Endothelial cell of umbilical vein (primary cell): ENCODE results near the gene ACBD6. TPM values are rescaled to one million over a fixed set of nuclear protein-coding genes. Genes with fewer than 3 reads are reported as not detected.

ENCODE experiments used
- BruUV-seq: library from RNA; stranded (reverse); fragments of 400-500 nt; replicated peaks from 2 replicates; lab custom pipeline; 2021; lab: Mats Ljungman, UMichigan
- CTCF ChIA-PET: fragments of 300-600, 350-600 bp; sonication (Branson Sonifier 250); formaldehyde crosslinking; loops from one replicate; lab custom pipeline; 2021; ENCODE audit warnings: antibody characterized with exemption, inconsistent platforms; lab: Charles Lee
- POLR2A ChIA-PET: fragments of 300-600, 350-600 bp; sonication (Branson Sonifier 250); formaldehyde crosslinking; loops from one replicate; lab custom pipeline; 2021; ENCODE audit warnings: antibody characterized with exemption, inconsistent platforms; lab: Charles Lee
- DNase-seq: peaks from one replicate; pipeline ENCODE4 v3.0.0-alpha.2; 2011; ENCODE audit warnings: low read depth, low spot score
- FAIRE-seq: peaks from 2 replicates; lab custom pipeline; 2011; peaks lifted over from hg19 to GRCh38; lab: Jason Lieb, UNC
- H2AFZ ChIP-seq: 2 replicates; pipeline ENCODE4 v1.6.0; 2012; ENCODE audit warnings: low read depth, low read length, control low read depth, inconsistent platforms
- H3K27ac ChIP-seq: 2 replicates; pipeline ENCODE4 v1.5.1; 2011; ENCODE audit warnings: low read depth, mild to moderate bottlenecking, control low read depth, low read length, moderate library complexity; ENCODE audit not compliant: insufficient read depth
- H3K27me3 ChIP-seq, 2 experiments: 2 replicates each; pipeline versions ENCODE4 v1.6.0 to v1.6.1; 2011; ENCODE audit warnings: low read length in 2 of 2, mixed read lengths in 1 of 2; ENCODE audit not compliant: control insufficient read depth in 2 of 2, insufficient read depth in 2 of 2
- H3K36me3 ChIP-seq, 2 experiments: 2 replicates in 1 of 2; 3 replicates in 1 of 2; pipeline ENCODE4 v1.5.1; 2011; ENCODE audit warnings: low read length in 2 of 2, mild to moderate bottlenecking in 1 of 2, moderate library complexity in 1 of 2; ENCODE audit not compliant: control insufficient read depth in 2 of 2, insufficient read depth in 2 of 2; ENCODE audit errors: extremely low read depth in 1 of 2
- H3K4me1 ChIP-seq: 3 replicates; pipeline ENCODE4 v1.5.1; 2011; ENCODE audit warnings: mild to moderate bottlenecking, low read length; ENCODE audit not compliant: control insufficient read depth, insufficient read depth; ENCODE audit errors: extremely low read depth
- H3K4me2 ChIP-seq: 2 replicates; pipeline ENCODE4 v1.6.1; 2011; ENCODE audit warnings: low read length, control low read depth, mixed read lengths; ENCODE audit not compliant: insufficient read depth
- H3K4me3 ChIP-seq, 3 experiments: fragments of 200-600 bp in 1 of 3; sonication (generic), shearing (Covaris generic) in 1 of 3; replicated peaks in 1 of 3; 2 replicates each; pipeline ENCODE4 v1.5.1; 2011 to 2016; ENCODE audit warnings: control low read depth in 3 of 3, low read length in 3 of 3, mild to moderate bottlenecking in 2 of 3, inconsistent platforms in 1 of 3, low read depth in 1 of 3, moderate library complexity in 1 of 3; ENCODE audit not compliant: insufficient read depth in 1 of 3
- H3K79me2 ChIP-seq: 2 replicates; pipeline ENCODE4 v1.6.0; 2012; ENCODE audit warnings: low read length, inconsistent platforms; ENCODE audit not compliant: control insufficient read depth, insufficient read depth
- H3K9ac ChIP-seq: replicated peaks from 2 replicates; pipeline ENCODE3; 2011; ENCODE audit warnings: low read length, control low read depth; ENCODE audit not compliant: insufficient read depth; ENCODE audit errors: extremely low read depth
- H3K9me1 ChIP-seq: replicated peaks from 3 replicates; pipeline ENCODE4 v1.6.0; 2011; ENCODE audit warnings: mild to moderate bottlenecking, low read length; ENCODE audit not compliant: control insufficient read depth, insufficient read depth; ENCODE audit errors: extremely low read depth
- H3K9me3 ChIP-seq: replicated peaks from 2 replicates; pipeline ENCODE4 v1.5.1; 2012; ENCODE audit warnings: low read length, inconsistent platforms; ENCODE audit not compliant: control insufficient read depth, insufficient read depth
- H4K20me1 ChIP-seq: replicated peaks from 2 replicates; pipeline ENCODE3; 2011; ENCODE audit warnings: mild to moderate bottlenecking, low read length; ENCODE audit not compliant: control insufficient read depth, insufficient read depth; ENCODE audit errors: extremely low read depth
- EZH2 ChIP-seq: IDR thresholded peaks from 2 replicates; pipeline ENCODE4 v1.6.1; 2012; ENCODE audit warnings: borderline replicate concordance, low read depth, mild to moderate bottlenecking, moderate library complexity, low read length, inconsistent platforms; ENCODE audit not compliant: severe bottlenecking
- FOS ChIP-seq: IDR thresholded peaks from 2 replicates; pipeline ENCODE4 v1.6.1; 2011; ENCODE audit warnings: mild to moderate bottlenecking, low read length, moderate library complexity, borderline replicate concordance; ENCODE audit not compliant: insufficient read depth
- GATA2 ChIP-seq: IDR thresholded peaks from 2 replicates; pipeline ENCODE4 v1.7.0; 2011; ENCODE audit warnings: low read depth, mild to moderate bottlenecking, moderate library complexity, mixed read lengths, low read length; ENCODE audit not compliant: insufficient read length, insufficient read depth
- JUN ChIP-seq: IDR thresholded peaks from 2 replicates; pipeline ENCODE4 v1.6.1; 2011; ENCODE audit warnings: borderline replicate concordance, low read depth; ENCODE audit not compliant: insufficient read length, insufficient read depth
- MYC ChIP-seq: IDR thresholded peaks from one replicate; pipeline ENCODE4 v1.6.1; 2011; ENCODE audit warnings: mild to moderate bottlenecking, low read depth, low read length
- POLR2A ChIP-seq: IDR thresholded peaks from 2 replicates; pipeline ENCODE4 v1.6.1; 2012; ENCODE audit warnings: low read depth, mild to moderate bottlenecking, control low read depth, low read length
- POLR2AphosphoS5 ChIP-seq: IDR thresholded peaks from 2 replicates; pipeline ENCODE4 v1.6.1; 2012; ENCODE audit warnings: low read depth, mild to moderate bottlenecking, control low read depth, low read length, moderate library complexity; ENCODE audit not compliant: insufficient read depth
- dilution Hi-C: fragments of 300-500 bp; cut with MboI; formaldehyde crosslinking; loops from one replicate; pipeline ENCODE4 v1.15.0; 2019; ENCODE audit warnings: low sequenced_read_pairs; ENCODE audit not compliant: extremely low pct_ligation_motif_present
- intact Hi-C: fragments of 100-400 bp; cut with micrococcal nuclease; formaldehyde crosslinking; loops from one replicate; pipeline ENCODE4 v1.10.0; 2022
- polyA plus RNA-seq, 4 experiments: library from polyadenylated mRNA; depleted of rRNA in 3 of 4; stranded (reverse) in 3 of 4; unstranded in 1 of 4; fragments of >200 nt; gene quantifications; 2 replicates each; pipeline versions ENCODE4 v1.2.1 to v1.2.3, GENCODE V29; 2011 to 2012; ENCODE audit warnings: missing spikeins in 1 of 4
- total RNA-seq: library from RNA; stranded (reverse); gene quantifications from 2 replicates; pipeline ENCODE4 v1.2.3, GENCODE V29; 2021
- TF ChIP-seq, protein P1 (sequence below): IDR thresholded peaks from 2 replicates; pipeline ENCODE4 v1.6.1; 2011; ENCODE audit not compliant: insufficient read depth, insufficient read length
- TF ChIP-seq, protein P2 (sequence below), 2 donors: IDR thresholded peaks; 1 replicate in 1 of 2; 2 replicates in 1 of 2; pipeline ENCODE4 v1.5.1; 2011; ENCODE audit warnings: low read length in 2 of 2, mild to moderate bottlenecking in 2 of 2, moderate library complexity in 2 of 2, control low read depth in 1 of 2, inconsistent platforms in 1 of 2, low read depth in 1 of 2; ENCODE audit not compliant: insufficient read depth in 1 of 2; ENCODE audit errors: extremely low read depth in 1 of 2

The ACBD6 gene
- total and polyA plus RNA-seq, 2 donors (not counting 3 experiments of a cell fraction or from before 2014, with no cell fraction given) = 55.6 to 56.4 TPM

- no peak overlapping the region for H3K27ac ChIP-seq
- BruUV-seq = no TSS peak
- no peaks in the 10 kb centered on the region for H4K20me1 ChIP-seq
- H3K9me3 ChIP-seq = no peaks in the 10 kb centered on the region
- intact Hi-C loops (no loop called here), dilution Hi-C loops (no loop called here)
- H3K4me1 ChIP-seq = no peaks in the 10 kb centered on the region
- DNase-seq = no peak
- no peak overlapping the region for H3K4me3 ChIP-seq
- H3K36me3 ChIP-seq = no peaks in the 10 kb centered on the region
- no peak overlapping the region for H2AFZ ChIP-seq
- ChIA-PET CTCF (interaction anchor here (1.2 to 1.5 kb wide), 2 partner anchors 11 to 13 kb away, joined by 3 to 4 read pairs; no protein-coding TSS in a partner anchor), POLR2A (no interaction called here)
- no peak for FAIRE-seq
- H3K4me2 ChIP-seq = no peak overlapping the region
- no peaks in the 10 kb centered on the region for H3K27me3 ChIP-seq
- H3K9ac ChIP-seq = no peak overlapping the region
- H3K79me2 ChIP-seq = no peaks in the 10 kb centered on the region
- TF ChIP-seq MYC (no peak), GATA2 (no peak), POLR2A (no peak), POLR2AphosphoS5 (no peak), JUN (no peak), FOS (no peak), EZH2 (no peak)
- TF ChIP-seq, protein P1, sequence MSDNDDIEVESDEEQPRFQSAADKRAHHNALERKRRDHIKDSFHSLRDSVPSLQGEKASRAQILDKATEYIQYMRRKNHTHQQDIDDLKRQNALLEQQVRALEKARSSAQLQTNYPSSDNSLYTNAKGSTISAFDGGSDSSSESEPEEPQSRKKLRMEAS = no peak
- TF ChIP-seq, protein P2, sequence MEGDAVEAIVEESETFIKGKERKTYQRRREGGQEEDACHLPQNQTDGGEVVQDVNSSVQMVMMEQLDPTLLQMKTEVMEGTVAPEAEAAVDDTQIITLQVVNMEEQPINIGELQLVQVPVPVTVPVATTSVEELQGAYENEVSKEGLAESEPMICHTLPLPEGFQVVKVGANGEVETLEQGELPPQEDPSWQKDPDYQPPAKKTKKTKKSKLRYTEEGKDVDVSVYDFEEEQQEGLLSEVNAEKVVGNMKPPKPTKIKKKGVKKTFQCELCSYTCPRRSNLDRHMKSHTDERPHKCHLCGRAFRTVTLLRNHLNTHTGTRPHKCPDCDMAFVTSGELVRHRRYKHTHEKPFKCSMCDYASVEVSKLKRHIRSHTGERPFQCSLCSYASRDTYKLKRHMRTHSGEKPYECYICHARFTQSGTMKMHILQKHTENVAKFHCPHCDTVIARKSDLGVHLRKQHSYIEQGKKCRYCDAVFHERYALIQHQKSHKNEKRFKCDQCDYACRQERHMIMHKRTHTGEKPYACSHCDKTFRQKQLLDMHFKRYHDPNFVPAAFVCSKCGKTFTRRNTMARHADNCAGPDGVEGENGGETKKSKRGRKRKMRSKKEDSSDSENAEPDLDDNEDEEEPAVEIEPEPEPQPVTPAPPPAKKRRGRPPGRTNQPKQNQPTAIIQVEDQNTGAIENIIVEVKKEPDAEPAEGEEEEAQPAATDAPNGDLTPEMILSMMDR (IDR thresholded peaks at IDR 0.05; ENCODE audit: extremely low read depth in 1 of 2, insufficient read depth in 1 of 2, low read depth in 1 of 2, low read length in 2 of 2) = no peak
- H3K9me1 ChIP-seq = no peaks in the 10 kb centered on the region
Measured at GRCh38 chr1:180286417-180286816, 216.0 kb downstream of the ACBD6 start.
